IMR-90 (cell line): ENCODE measurements around the gene RGP1. TPM values are rescaled to one million over a fixed set of nuclear protein-coding genes. Genes with fewer than 3 reads are reported as not detected.
A peak's percentile ranks its signal among the peaks of the same experiment; 100 is the strongest.

Experiments
- ATAC-seq: fragments of 200-7000 bp; cut with Tn5 transposase; 2 replicates; pipeline ENCODE4 v1.9.1; 2020; ENCODE audit warnings: low read depth, mild to moderate bottlenecking, moderate library complexity
- BruUV-seq: library from RNA; stranded (reverse); fragments of 400-500 nt; replicated peaks from 2 replicates; lab custom pipeline; 2021; lab: Mats Ljungman, UMichigan
- CTCF ChIA-PET: fragments of 300-600 bp; formaldehyde crosslinking; extraction: SDS; loops from one replicate; lab custom pipeline; 2021; ENCODE audit warnings: antibody characterized with exemption; lab: Yijun Ruan, JAX
- POLR2A ChIA-PET: fragments of 300-600 bp; sonication (Branson Sonifier 250); formaldehyde crosslinking; loops from one replicate; lab custom pipeline; 2022; ENCODE audit warnings: antibody characterized with exemption; ENCODE audit not compliant: unreplicated experiment; lab: Charles Lee
- DNase-seq: peaks from one replicate; pipeline ENCODE4 v3.0.0; 2013
- H2AFZ ChIP-seq: replicated peaks from 2 replicates; pipeline ENCODE3; 2013; ENCODE audit warnings: low read length, mild to moderate bottlenecking; ENCODE audit not compliant: poor library complexity
- H2AK5ac ChIP-seq: 2 replicates; pipeline ENCODE4 v1.6.1; 2013; ENCODE audit warnings: low read depth, low read length, inconsistent platforms
- H2AK9ac ChIP-seq: replicated peaks from 2 replicates; pipeline ENCODE3; 2013; ENCODE audit warnings: mild to moderate bottlenecking, low read depth, low read length, moderate library complexity; ENCODE audit not compliant: poor library complexity
- H2BK120ac ChIP-seq: 2 replicates; pipeline ENCODE4 v1.6.1; 2013; ENCODE audit warnings: low read depth, low read length, inconsistent platforms
- H2BK15ac ChIP-seq: 3 replicates; pipeline ENCODE4 v1.6.1; 2013; ENCODE audit warnings: low read depth, low read length, inconsistent platforms
- H2BK20ac ChIP-seq: 2 replicates; pipeline ENCODE4 v1.6.1; 2013; ENCODE audit warnings: low read depth, mild to moderate bottlenecking, inconsistent platforms, low read length, moderate library complexity
- H2BK5ac ChIP-seq: 2 replicates; pipeline ENCODE4 v1.6.1; 2013; ENCODE audit warnings: mild to moderate bottlenecking, low read depth, low read length, inconsistent platforms; ENCODE audit not compliant: poor library complexity, severe bottlenecking
- H3K14ac ChIP-seq: replicated peaks from 2 replicates; pipeline ENCODE4 v1.6.1; 2013; ENCODE audit warnings: low read depth, low read length, inconsistent platforms
- H3K18ac ChIP-seq: 2 replicates; pipeline ENCODE4 v1.6.1; 2013; ENCODE audit warnings: low read depth, low read length, control low read depth
- H3K23ac ChIP-seq: 2 replicates; pipeline ENCODE4 v1.6.1; 2013; ENCODE audit warnings: low read depth, low read length, inconsistent platforms
- H3K27ac ChIP-seq: 2 replicates; pipeline ENCODE4 v1.5.1; 2013; ENCODE audit warnings: mild to moderate bottlenecking, control low read depth, low read length; ENCODE audit not compliant: insufficient read depth
- H3K27me3 ChIP-seq: 2 replicates; pipeline ENCODE4 v1.6.1; 2013; ENCODE audit warnings: low read length; ENCODE audit not compliant: control insufficient read depth, insufficient read depth
- H3K36me3 ChIP-seq: 2 replicates; pipeline ENCODE4 v1.6.1; 2013; ENCODE audit warnings: low read length, mixed read lengths; ENCODE audit not compliant: control insufficient read depth, insufficient read depth
- H3K4ac ChIP-seq: 2 replicates; pipeline ENCODE4 v1.6.1; 2013; ENCODE audit warnings: low read depth, low read length, inconsistent platforms
- H3K4me1 ChIP-seq: 2 replicates; pipeline ENCODE4 v1.6.1; 2013; ENCODE audit warnings: low read length, mixed read lengths; ENCODE audit not compliant: control insufficient read depth, insufficient read depth
- H3K4me2 ChIP-seq: 2 replicates; pipeline ENCODE4 v1.6.1; 2013; ENCODE audit warnings: low read depth, mild to moderate bottlenecking, control low read depth, low read length, moderate library complexity
- H3K4me3 ChIP-seq: 2 replicates; pipeline ENCODE4 v1.5.1; 2013; ENCODE audit warnings: low read depth, mild to moderate bottlenecking, control low read depth, low read length, moderate library complexity; ENCODE audit not compliant: insufficient read depth
- H3K56ac ChIP-seq: 2 replicates; pipeline ENCODE4 v1.6.1; 2013; ENCODE audit warnings: low read length, inconsistent platforms; ENCODE audit not compliant: insufficient read depth; ENCODE audit errors: extremely low read depth
- H3K79me1 ChIP-seq, 2 experiments: 2 replicates each; pipeline ENCODE4 v1.6.1; 2013; ENCODE audit warnings: low read length in 2 of 2, inconsistent platforms in 1 of 2, low read depth in 1 of 2
- H3K9ac ChIP-seq: 2 replicates; pipeline ENCODE4 v1.6.1; 2013; ENCODE audit warnings: low read depth, low read length, control low read depth
- H3K9me1 ChIP-seq: 2 replicates; pipeline ENCODE4 v1.6.1; 2013; ENCODE audit warnings: low read length, inconsistent platforms; ENCODE audit not compliant: insufficient read depth
- H3K9me3 ChIP-seq: 2 replicates; pipeline ENCODE4 v1.6.1; 2013; ENCODE audit warnings: low read length; ENCODE audit not compliant: control insufficient read depth, insufficient read depth
- H4K20me1 ChIP-seq: 2 replicates; pipeline ENCODE4 v1.6.1; 2013; ENCODE audit warnings: low read length, inconsistent platforms; ENCODE audit not compliant: insufficient read depth
- H4K5ac ChIP-seq: 2 replicates; pipeline ENCODE4 v1.6.1; 2013; ENCODE audit warnings: mild to moderate bottlenecking, low read depth, low read length, control low read depth
- H4K8ac ChIP-seq, 2 experiments: 2 replicates each; pipeline ENCODE4 v1.6.1; 2013; ENCODE audit warnings: low read depth in 2 of 2, low read length in 2 of 2, control low read depth in 1 of 2, inconsistent platforms in 1 of 2
- H4K91ac ChIP-seq: 2 replicates; pipeline ENCODE4 v1.6.1; 2013; ENCODE audit warnings: low read depth, low read length, inconsistent platforms; ENCODE audit not compliant: insufficient read depth
- BHLHE40 ChIP-seq: fragments of 150-350 bp; IDR thresholded peaks from 2 replicates; pipeline ENCODE4 v1.6.1; 2016; ENCODE audit warnings: mild to moderate bottlenecking, low read depth, low read length
- CEBPB ChIP-seq: IDR thresholded peaks from 2 replicates; pipeline ENCODE4 v1.6.1; 2012; ENCODE audit warnings: low read depth, low read length, improper control_type of control experiment
- FOS ChIP-seq: fragments of 150-350 bp; IDR thresholded peaks from 2 replicates; pipeline ENCODE4 v1.6.1; 2016; ENCODE audit warnings: low read depth, low read length
- MAFK ChIP-seq: IDR thresholded peaks from 2 replicates; pipeline ENCODE4 v1.6.1; 2012; ENCODE audit warnings: low read depth, low read length, improper control_type of control experiment
- MAZ ChIP-seq: IDR thresholded peaks from 2 replicates; pipeline ENCODE4 v1.6.1; 2012; ENCODE audit warnings: low read depth, mild to moderate bottlenecking, low read length, improper control_type of control experiment, moderate library complexity, borderline replicate concordance
- NFE2L2 ChIP-seq: fragments of 150-350 bp; IDR thresholded peaks from 2 replicates; pipeline ENCODE4 v1.6.1; 2016; ENCODE audit warnings: low read depth, mild to moderate bottlenecking, low read length
- RAD21 ChIP-seq: IDR thresholded peaks from 2 replicates; pipeline ENCODE4 v1.6.1; 2012; ENCODE audit warnings: low read length, improper control_type of control experiment
- RFX5 ChIP-seq: IDR thresholded peaks from 2 replicates; pipeline ENCODE4 v1.8.0; 2012; ENCODE audit warnings: low read depth, mild to moderate bottlenecking, low read length, moderate library complexity
- SMC3 ChIP-seq: fragments of 150-350 bp; IDR thresholded peaks from 2 replicates; pipeline ENCODE4 v1.6.1; 2016; ENCODE audit warnings: low read depth, mild to moderate bottlenecking, antibody characterized with exemption, low read length, moderate library complexity
- WGBS, 2 experiments: methylation state at CpG; one replicate each; pipeline versions ENCODE4 v1.1.5 to v1.1.7; 2013; ENCODE audit warnings: missing lambda C conversion rate in 2 of 2; ENCODE audit not compliant: insufficient read length in 1 of 2; ENCODE audit errors: extremely low coverage in 2 of 2; 5-methylcytosine and 5-hydroxymethylcytosine counted together
- dilution Hi-C: fragments of 300-500 bp; cut with HindIII; formaldehyde crosslinking; loops from one replicate; pipeline ENCODE4 v1.14.3; 2018; ENCODE audit warnings: low sequenced_read_pairs; ENCODE audit not compliant: unreplicated experiment
- in situ Hi-C: fragments of 300-500 bp; cut with MboI; formaldehyde crosslinking; loops from 3 replicates; pipeline ENCODE4 v1.14.3; 2019; ENCODE audit warnings: low sequenced_read_pairs, inconsistent platforms, mixed read lengths
- intact Hi-C: fragments of 100-400 bp; cut with micrococcal nuclease; formaldehyde crosslinking; loops from 2 replicates; pipeline ENCODE4 v1.10.0; 2022
- polyA plus RNA-seq, 3 experiments: library from polyadenylated mRNA; depleted of rRNA; stranded (reverse); fragments of >200 nt; gene quantifications; 2 replicates each; pipeline ENCODE4 v1.2.3, GENCODE V29; 2012; ENCODE audit warnings: low replicate concordance in 1 of 3
- total RNA-seq: library from RNA; depleted of rRNA; stranded (reverse); fragments of >200 nt; gene quantifications from 2 replicates; pipeline ENCODE4 v1.2.3, GENCODE V29; 2012
- TF ChIP-seq, protein P1 (sequence below): conservative IDR thresholded peaks from 2 replicates; pipeline ENCODE4 v1.5.1; 2012; ENCODE audit warnings: mild to moderate bottlenecking, low read depth, low read length, improper control_type of control experiment
- TF ChIP-seq, protein P2 (sequence below): fragments of 150-350 bp; IDR thresholded peaks from 2 replicates; pipeline ENCODE4 v1.6.1; 2016; ENCODE audit warnings: low read depth, mild to moderate bottlenecking, low read length, moderate library complexity, borderline replicate concordance

RGP1 gene
- total and polyA plus RNA-seq, 2 of the 4 experiments (the other 2 are of a cell fraction), result 10.2 to 14.3 TPM

DNA sequence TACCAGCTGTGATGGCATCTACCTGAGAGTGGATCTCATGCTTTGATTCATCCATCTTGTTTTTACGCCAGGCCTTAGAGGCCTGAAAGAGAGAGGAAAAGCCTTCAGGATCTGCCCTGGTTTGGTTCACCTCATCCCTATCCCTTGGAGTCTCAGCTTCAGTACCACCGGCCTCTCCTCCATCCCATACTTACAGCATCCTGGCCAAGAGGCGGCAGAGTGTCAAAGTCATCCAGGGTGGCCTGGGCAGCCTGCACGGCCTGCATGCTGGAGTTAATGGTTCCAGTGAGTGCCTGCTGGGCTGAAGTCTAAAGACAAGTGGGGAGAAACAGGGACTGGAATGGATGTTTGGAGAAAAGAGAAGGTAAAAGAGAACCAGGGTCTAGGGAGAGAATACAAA lies 29.5 kb upstream of the RGP1 start:
- H3K56ac ChIP-seq, result no peak overlapping the region
- H3K9me3 ChIP-seq, result no peaks in the 10 kb centered on the region
- ATAC-seq (no peak), DNase-seq (no peak)
- 0 out of 2 replicates have a peak, but pooled peaks cover 2% of the 10 kb centered on the region for H3K9me1 ChIP-seq
- no peak overlapping the region for H3K27ac ChIP-seq
- intact Hi-C loops (no loop called here), dilution Hi-C loops (no loop called here), in situ Hi-C loops (no loop called here)
- no peak overlapping the region for H3K14ac ChIP-seq
- no peak overlapping the region for H4K5ac ChIP-seq
- BruUV-seq, result TSS peak; percentile 84
- H3K27me3 ChIP-seq, result no peaks in the 10 kb centered on the region
- ChIA-PET CTCF (no interaction called here), POLR2A (no interaction called here)
- peaks cover 87% of the 10 kb centered on the region for H3K36me3 ChIP-seq
- H3K4ac ChIP-seq, result no peak overlapping the region
- no peak overlapping the region for H4K91ac ChIP-seq
- no peak overlapping the region for H2AFZ ChIP-seq
- H2BK20ac ChIP-seq, result no peak overlapping the region
- H4K20me1 ChIP-seq, result peaks cover 36% of the 10 kb centered on the region
- H3K4me3 ChIP-seq, result no peak overlapping the region
- no peak overlapping the region for H3K18ac ChIP-seq
- no peak overlapping the region for H2AK9ac ChIP-seq
- H2BK5ac ChIP-seq, result no peak overlapping the region
- no peak overlapping the region for H2AK5ac ChIP-seq
- H2BK15ac ChIP-seq, result no peak overlapping the region
- no peak overlapping the region for H2BK120ac ChIP-seq
- no peak for TF ChIP-seq BHLHE40
- no peak for TF ChIP-seq MAFK
- TF ChIP-seq, protein P1, sequence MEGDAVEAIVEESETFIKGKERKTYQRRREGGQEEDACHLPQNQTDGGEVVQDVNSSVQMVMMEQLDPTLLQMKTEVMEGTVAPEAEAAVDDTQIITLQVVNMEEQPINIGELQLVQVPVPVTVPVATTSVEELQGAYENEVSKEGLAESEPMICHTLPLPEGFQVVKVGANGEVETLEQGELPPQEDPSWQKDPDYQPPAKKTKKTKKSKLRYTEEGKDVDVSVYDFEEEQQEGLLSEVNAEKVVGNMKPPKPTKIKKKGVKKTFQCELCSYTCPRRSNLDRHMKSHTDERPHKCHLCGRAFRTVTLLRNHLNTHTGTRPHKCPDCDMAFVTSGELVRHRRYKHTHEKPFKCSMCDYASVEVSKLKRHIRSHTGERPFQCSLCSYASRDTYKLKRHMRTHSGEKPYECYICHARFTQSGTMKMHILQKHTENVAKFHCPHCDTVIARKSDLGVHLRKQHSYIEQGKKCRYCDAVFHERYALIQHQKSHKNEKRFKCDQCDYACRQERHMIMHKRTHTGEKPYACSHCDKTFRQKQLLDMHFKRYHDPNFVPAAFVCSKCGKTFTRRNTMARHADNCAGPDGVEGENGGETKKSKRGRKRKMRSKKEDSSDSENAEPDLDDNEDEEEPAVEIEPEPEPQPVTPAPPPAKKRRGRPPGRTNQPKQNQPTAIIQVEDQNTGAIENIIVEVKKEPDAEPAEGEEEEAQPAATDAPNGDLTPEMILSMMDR, result no peak
- TF ChIP-seq, protein P2, sequence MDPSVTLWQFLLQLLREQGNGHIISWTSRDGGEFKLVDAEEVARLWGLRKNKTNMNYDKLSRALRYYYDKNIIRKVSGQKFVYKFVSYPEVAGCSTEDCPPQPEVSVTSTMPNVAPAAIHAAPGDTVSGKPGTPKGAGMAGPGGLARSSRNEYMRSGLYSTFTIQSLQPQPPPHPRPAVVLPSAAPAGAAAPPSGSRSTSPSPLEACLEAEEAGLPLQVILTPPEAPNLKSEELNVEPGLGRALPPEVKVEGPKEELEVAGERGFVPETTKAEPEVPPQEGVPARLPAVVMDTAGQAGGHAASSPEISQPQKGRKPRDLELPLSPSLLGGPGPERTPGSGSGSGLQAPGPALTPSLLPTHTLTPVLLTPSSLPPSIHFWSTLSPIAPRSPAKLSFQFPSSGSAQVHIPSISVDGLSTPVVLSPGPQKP, result no peak
- TF ChIP-seq RAD21, result no peak
- TF ChIP-seq MAZ, result no peak
- TF ChIP-seq SMC3, result no peak
- TF ChIP-seq NFE2L2, result no peak
- TF ChIP-seq CEBPB, result no peak
- TF ChIP-seq FOS, result no peak
- no peak for TF ChIP-seq RFX5
- H3K23ac ChIP-seq, result no peak overlapping the region
- no peak overlapping the region for H3K4me2 ChIP-seq
- WGBS, 2 experiments, result no CpG with 5 or more reads among the region's 4 CpGs
- H3K4me1 ChIP-seq, result no peaks in the 10 kb centered on the region
- no peak overlapping the region for H3K9ac ChIP-seq
- peaks cover 54 to 84% of the 10 kb centered on the region in 2 experiments for H3K79me1 ChIP-seq
- H4K8ac ChIP-seq, result 0 out of 4 replicates have a peak overlapping the region, but pooled peaks of 1 of the 2 experiments have one; percentile 12
